Heart left ventricle (tissue), 13 donors: ENCODE measurements around the gene YY1AP1.
"Not testable (repeated sequence)": the region's sequence is repeated elsewhere in the genome, so short reads cannot be mapped to it uniquely, and the experiment has no call there.

Experiments used
- CTCF ChIP-seq, 12 donors: fragments of 200-600 bp; sonication (generic) in 4 of 12; IDR thresholded peaks; one replicate each; pipeline versions ENCODE4 v1.5.0 to v1.8.0; 2018 to 2022; ENCODE audit warnings: antibody characterized with exemption in 12 of 12, mild to moderate bottlenecking in 5 of 12
- POLR2A ChIP-seq, 2 donors: fragments of 450-650 bp; IDR thresholded peaks; one replicate each; pipeline ENCODE4 v1.6.1; 2017; ENCODE audit warnings: antibody characterized with exemption in 2 of 2, mild to moderate bottlenecking in 2 of 2, moderate library complexity in 2 of 2
- donor health status: ischemic (EF 13 %, LVEDD 7.1; RV severe dilation, severe dysfunction).
- donor health status: DM: no; HTN: yes; CAD: no.
- donor health status: DM: no; HTN: no; CAD: no.
- donor health status: ischemic (EF 25% LVEDD 6.9; RV normal size, moderate dysfunction).
- donor health status: ischemic (EF 25% LVEDD 5.7; RV mildly dilated, moderate dysfunction).
- donor health status: ischemic (EF 35%, LVEDD 5.7; RV mildly dilated, moderate dysfunction).
- donor health status: nonischemic (EF 11% LVEDD 7.7; RV severe dilation, severe dysfunction).
- donor health status: DM: yes; HTN: yes; CAD: no.
- donor health status: PGD.
- donor health status: ischemic (EF 29% LVEDD 5.4; RV normal size, mild dysfunction).
- donor health status: nonischemic (EF 23%, LVEDD 6.1; RV moderate dilation, normal function).

DNA sequence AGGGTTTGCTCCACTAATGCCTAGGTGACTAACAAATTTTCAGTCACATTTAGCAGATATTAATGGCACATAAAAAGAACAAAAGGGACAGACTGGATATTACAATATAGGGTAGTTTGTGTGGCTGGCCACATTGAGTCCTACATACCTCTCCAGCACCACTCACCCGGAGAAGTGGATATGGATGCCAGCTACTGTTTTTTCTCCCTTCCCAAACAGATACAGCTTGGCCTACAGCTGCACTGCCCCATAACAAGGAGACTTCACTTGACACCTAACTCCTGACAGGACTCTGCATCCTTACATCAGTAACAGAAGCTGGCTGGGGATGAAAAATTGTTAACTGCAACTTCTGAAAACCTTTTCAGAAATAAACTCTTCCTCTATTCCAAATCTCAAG, 9.6 kb downstream of the YY1AP1 start:
- TF ChIP-seq CTCF, POLR2A (IDR thresholded peaks at IDR 0.05): not testable (repeated sequence)
